ENCODE measurements around the gene PDZD2. TPM values are rescaled to one million over a fixed set of nuclear protein-coding genes. Genes with fewer than 3 reads are reported as not detected.

Gene PDZD2
- total RNA-seq, 2 donors from 2014 or later = 4.5 to 15.7 TPM

DNA sequence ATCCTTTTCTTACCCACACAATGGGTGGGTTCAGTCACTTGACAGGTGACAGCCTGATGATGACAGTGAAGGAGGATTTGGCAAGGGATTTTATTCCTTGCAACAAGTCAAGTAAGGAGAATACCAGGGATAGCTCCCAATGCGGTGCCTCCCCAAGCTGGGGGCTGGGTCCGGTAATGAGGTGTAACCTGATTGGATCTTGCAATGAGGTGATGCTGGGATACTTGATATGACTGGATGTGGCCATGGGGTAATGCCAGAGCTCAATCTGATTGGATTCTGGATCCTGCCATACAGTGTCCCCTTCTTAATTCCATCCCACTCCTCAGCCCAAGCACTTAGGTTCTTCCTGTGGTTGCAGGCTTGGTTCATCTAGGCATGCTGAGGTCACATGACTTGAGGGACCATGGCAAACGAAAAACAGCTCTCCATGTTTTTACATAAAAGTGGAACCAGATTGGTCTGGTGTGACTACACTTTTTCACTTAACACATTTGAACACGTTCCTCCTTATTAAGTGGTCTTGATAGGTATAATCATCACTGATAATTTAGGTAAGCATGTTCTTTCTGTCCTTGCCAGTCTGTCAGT is 181.1 kb downstream of the PDZD2 start:
- no peaks in the 10 kb centered on the region for H3K27me3 ChIP-seq (replicated peaks; ENCODE audit: insufficient read depth)
- no peaks in the 10 kb centered on the region for H3K36me3 ChIP-seq
- no peak for DNase-seq (ENCODE audit: low spot score)
- H3K4me3 ChIP-seq = no peak overlapping the region
- H3K4me1 ChIP-seq (ENCODE audit: control insufficient read depth in 1 of 2, low read depth in 2 of 2) = no peaks in the 10 kb centered on the region
- H3K27ac ChIP-seq = no peak overlapping the region
- no peaks in the 10 kb centered on the region for H3K9me3 ChIP-seq
- no peak for ATAC-seq (ENCODE audit: insufficient number of reproducible peaks, low FRiP score, low read depth)
- TF ChIP-seq, protein P1, sequence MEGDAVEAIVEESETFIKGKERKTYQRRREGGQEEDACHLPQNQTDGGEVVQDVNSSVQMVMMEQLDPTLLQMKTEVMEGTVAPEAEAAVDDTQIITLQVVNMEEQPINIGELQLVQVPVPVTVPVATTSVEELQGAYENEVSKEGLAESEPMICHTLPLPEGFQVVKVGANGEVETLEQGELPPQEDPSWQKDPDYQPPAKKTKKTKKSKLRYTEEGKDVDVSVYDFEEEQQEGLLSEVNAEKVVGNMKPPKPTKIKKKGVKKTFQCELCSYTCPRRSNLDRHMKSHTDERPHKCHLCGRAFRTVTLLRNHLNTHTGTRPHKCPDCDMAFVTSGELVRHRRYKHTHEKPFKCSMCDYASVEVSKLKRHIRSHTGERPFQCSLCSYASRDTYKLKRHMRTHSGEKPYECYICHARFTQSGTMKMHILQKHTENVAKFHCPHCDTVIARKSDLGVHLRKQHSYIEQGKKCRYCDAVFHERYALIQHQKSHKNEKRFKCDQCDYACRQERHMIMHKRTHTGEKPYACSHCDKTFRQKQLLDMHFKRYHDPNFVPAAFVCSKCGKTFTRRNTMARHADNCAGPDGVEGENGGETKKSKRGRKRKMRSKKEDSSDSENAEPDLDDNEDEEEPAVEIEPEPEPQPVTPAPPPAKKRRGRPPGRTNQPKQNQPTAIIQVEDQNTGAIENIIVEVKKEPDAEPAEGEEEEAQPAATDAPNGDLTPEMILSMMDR (IDR thresholded peaks at IDR 0.05) = no peak

DNA sequence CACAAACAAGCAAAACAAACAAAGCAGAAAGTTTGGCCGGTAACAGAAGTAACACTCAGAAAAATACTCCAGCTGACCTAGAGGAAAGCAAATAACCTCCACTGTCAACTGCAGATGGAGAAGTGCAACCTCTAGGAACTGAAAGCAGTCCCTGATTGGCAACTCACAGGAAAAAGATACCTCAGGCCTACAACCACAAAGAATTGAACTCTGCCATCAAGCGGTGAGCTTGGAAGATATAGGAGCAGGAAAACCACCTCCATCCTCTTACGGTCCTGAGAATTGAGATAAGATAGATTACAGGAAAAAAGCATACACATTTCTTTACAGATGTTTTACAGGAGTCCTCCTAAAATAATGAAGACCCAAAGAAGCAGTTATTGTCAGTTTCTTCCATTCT is 184.5 kb downstream of the PDZD2 start:
- ATAC-seq (ENCODE audit: insufficient number of reproducible peaks, low FRiP score, low read depth) = no peak
- H3K27me3 ChIP-seq (replicated peaks; ENCODE audit: insufficient read depth) = no peaks in the 10 kb centered on the region

DNA sequence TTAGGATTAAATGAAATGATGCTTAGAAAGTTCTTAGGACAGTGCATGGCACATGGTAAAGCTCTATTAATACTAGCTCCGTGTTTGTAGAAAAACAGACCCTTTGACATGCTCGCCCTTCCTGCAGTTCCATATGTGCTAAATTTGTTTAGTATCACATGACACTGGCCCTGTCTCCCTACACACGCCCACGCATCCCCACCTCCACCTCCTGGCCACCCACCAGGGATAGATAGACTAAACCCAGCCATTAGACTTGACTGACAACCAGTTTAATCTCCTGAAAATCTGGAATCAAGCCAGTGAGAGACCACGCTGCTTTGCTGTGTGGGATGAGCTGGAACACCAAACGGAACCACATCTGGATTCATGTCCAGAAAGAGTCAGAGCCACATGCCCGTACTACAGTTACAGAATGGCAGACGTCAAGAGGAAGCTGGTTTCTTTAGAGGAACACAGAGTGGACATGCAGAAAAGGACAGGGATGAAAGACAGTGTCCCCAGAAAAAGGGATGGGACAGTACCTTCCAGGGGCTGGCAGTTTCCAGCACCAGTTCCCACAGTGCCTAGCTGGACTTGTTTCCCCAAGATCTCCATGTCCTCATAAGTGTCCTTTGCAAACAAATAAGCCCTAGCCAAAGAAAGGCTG is 186.1 kb downstream of the PDZD2 start:
- Histone ChIP-seq H3K4me1 (ENCODE audit: control insufficient read depth in 1 of 2, low read depth in 2 of 2) (no peaks in the 10 kb centered on the region), H3K27ac (no peak overlapping the region), H3K27me3 (replicated peaks; ENCODE audit: insufficient read depth) (no peaks in the 10 kb centered on the region), H3K9me3 (no peaks in the 10 kb centered on the region), H3K4me3 (no peak overlapping the region), H3K36me3 (no peaks in the 10 kb centered on the region)
- DNase-seq (ENCODE audit: low spot score) (no peak), ATAC-seq (ENCODE audit: insufficient number of reproducible peaks, low FRiP score, low read depth) (no peak)
- TF ChIP-seq, protein P1 (IDR thresholded peaks at IDR 0.05) = no peak

More for the DNA sequence above, 184.5 kb downstream of the PDZD2 start:
- Histone ChIP-seq H3K4me3 (no peak overlapping the region), H3K36me3 (no peaks in the 10 kb centered on the region), H3K27ac (no peak overlapping the region), H3K9me3 (no peaks in the 10 kb centered on the region), H3K4me1 (ENCODE audit: control insufficient read depth in 1 of 2, low read depth in 2 of 2) (no peaks in the 10 kb centered on the region)
- no peak for DNase-seq (ENCODE audit: low spot score)
- TF ChIP-seq, protein P1 (IDR thresholded peaks at IDR 0.05) = no peak

DNA sequence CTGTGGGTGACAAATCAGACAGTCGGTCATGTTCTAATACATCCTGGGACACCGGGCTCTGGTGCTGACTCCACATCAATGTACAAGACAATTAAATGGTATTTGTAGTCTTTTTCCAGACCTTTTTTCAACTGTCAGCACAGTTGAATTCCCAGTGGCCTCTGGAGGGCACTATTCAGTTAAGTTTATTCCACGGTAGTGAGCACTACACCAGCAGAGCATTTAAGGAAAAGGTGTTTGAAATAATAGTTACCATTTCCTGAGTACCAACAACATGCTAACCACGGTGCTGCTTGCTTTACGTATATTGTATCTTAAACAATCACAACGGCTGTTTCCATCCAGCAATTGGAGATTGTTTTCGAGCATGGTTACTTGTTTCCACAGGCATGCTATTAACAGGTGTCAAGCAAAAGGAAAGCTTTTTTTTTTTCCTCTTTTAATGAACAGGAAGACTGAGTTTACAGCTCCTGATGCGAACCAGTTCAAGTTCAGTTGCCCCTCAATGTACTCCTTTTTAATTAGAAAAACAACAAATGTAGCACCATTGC is 186.7 kb downstream of the PDZD2 start:
- ATAC-seq (ENCODE audit: insufficient number of reproducible peaks, low FRiP score, low read depth) (peak; percentile 64), DNase-seq (ENCODE audit: low spot score) (no peak)
- TF ChIP-seq, protein P1 (IDR thresholded peaks at IDR 0.05) = peak; percentile 57

DNA sequence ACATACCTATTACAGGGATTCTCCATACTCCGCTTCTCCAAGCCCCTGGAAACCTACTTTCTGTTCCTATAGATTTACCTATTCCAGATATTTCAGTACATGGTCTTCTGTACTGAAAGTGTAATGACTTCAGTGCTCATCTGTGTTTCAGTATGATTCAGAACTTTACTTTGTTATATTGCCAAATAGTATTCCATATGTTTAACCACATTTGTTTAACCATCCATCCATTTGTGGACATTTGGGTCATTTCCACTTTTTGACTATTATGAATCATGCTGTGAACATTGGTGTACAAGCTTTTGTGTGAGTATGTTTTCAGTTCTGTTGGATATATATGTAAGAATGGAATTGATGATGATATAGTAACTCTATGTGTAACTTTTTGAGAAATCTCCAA is 188.9 kb downstream of the PDZD2 start:
- Histone ChIP-seq H3K27me3 (replicated peaks; ENCODE audit: insufficient read depth) (no peaks in the 10 kb centered on the region), H3K27ac (no peak overlapping the region)
- TF ChIP-seq, protein P1 (IDR thresholded peaks at IDR 0.05) = no peak

More for the DNA sequence above, 186.7 kb downstream of the PDZD2 start:
- Histone ChIP-seq H3K27ac (no peak overlapping the region), H3K27me3 (replicated peaks; ENCODE audit: insufficient read depth) (no peaks in the 10 kb centered on the region), H3K4me1 (ENCODE audit: control insufficient read depth in 1 of 2, low read depth in 2 of 2) (no peaks in the 10 kb centered on the region), H3K36me3 (no peaks in the 10 kb centered on the region), H3K9me3 (no peaks in the 10 kb centered on the region), H3K4me3 (no peak overlapping the region)

More for the DNA sequence above, 188.9 kb downstream of the PDZD2 start:
- ATAC-seq (ENCODE audit: insufficient number of reproducible peaks, low FRiP score, low read depth) (no peak), DNase-seq (ENCODE audit: low spot score) (no peak)
- H3K36me3 ChIP-seq = no peaks in the 10 kb centered on the region
- no peak overlapping the region for H3K4me3 ChIP-seq
- no peaks in the 10 kb centered on the region for H3K9me3 ChIP-seq
- no peaks in the 10 kb centered on the region for H3K4me1 ChIP-seq (ENCODE audit: control insufficient read depth in 1 of 2, low read depth in 2 of 2)
